Testis (tissue), 2 donors: ENCODE data around the gene FOXD4L1.
"Not testable (repeated sequence)": the region's sequence is repeated elsewhere in the genome, so short reads cannot be mapped to it uniquely, and the experiment has no call there.

Source experiments
- CTCF ChIP-seq, 3 experiments: fragments of 450-650 bp in 2 of 3; fragments of 200-600 bp in 1 of 3; sonication (generic) in 1 of 3; IDR thresholded peaks; one replicate each; pipeline ENCODE4 v1.5.1; 2016 to 2019; ENCODE audit warnings: antibody characterized with exemption in 3 of 3, mild to moderate bottlenecking in 2 of 3, moderate library complexity in 1 of 3
- POLR2A ChIP-seq: fragments of 450-650 bp; IDR thresholded peaks from one replicate; pipeline ENCODE4 v1.6.1; 2017; ENCODE audit warnings: antibody characterized with exemption, mild to moderate bottlenecking, moderate library complexity

- TF ChIP-seq CTCF (IDR thresholded peaks at IDR 0.05), result peak in 1 of 3 experiments; percentile 13
- TF ChIP-seq POLR2A, result not testable (repeated sequence)
Measured at GRCh38 chr2:113527350-113528045, 29.0 kb downstream of the FOXD4L1 start.
